ENCODE results near the gene FAM124B. TPM values are rescaled to one million over a fixed set of nuclear protein-coding genes. Genes with fewer than 3 reads are reported as not detected.
A peak's percentile ranks its signal among the peaks of the same experiment; 100 is the strongest.

FAM124B gene, protein sequence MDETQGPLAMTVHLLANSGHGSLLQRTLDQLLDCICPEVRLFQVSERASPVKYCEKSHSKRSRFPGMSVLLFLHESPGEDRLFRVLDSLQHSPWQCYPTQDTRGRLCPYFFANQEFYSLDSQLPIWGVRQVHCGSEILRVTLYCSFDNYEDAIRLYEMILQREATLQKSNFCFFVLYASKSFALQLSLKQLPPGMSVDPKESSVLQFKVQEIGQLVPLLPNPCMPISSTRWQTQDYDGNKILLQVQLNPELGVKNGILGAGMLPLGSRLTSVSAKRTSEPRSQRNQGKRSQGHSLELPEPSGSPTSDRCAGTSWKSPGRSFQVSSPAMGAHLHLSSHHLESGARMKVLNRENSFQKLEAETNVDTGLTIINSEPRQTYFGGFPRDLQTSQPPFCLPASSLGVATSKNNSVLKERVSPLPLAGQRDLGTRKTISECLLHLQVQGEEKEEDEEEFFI
- 1 to 10 TPM; 2.1 to 3.3 TPM for total RNA-seq
- long read RNA-seq, donor 1, partial matches to known transcripts: 2 of 2 reads
- long read RNA-seq, donor 1, other reads (novel, unspliced or antisense): 0 of 2 reads
- long read RNA-seq, donor 2, partial matches to known transcripts: 0 of 5 reads
- long read RNA-seq, donor 2, other reads (novel, unspliced or antisense): 0 of 5 reads

DNA sequence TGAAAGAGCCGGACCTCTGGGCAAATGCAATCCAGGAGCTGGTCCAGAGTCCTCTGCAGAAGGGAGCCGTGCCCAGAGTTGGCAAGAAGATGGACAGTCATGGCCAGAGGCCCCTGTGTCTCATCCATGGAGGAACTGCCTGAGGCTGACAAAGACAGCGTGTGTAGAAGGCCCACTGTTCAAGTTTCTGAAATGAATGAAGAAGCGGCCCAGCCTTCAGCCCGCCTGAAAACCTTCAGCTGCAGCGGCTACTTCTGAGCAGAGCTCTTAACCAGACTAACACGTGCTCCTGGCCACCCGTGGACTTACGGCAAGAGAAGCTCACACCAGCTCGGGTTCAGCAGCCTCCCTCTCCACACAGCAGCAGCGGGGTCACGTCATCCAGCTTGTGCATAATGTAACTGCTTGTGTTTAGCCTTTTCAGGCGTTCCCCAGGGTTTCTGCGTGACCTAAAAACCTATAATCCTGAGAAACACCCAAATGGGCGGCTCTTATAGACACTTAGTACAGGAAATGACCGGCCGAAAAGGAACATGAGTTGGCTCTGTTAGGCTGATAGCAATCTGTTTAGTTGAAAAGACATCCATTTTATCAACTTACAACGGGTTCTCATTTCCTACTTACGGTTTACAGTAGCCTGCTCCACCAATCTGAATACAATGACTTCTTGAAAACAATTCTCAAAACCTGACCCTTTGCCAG is at the start of gene FAM124B:
Gene FAM124B (minus strand): TSS at position 467 of the 702 bp plus-strand sequence. CDS start 339 bp downstream, at position 128.
- peak; percentile 89 for DNase-seq (ENCODE audit: low spot score)
- intact Hi-C loops (cut with DNase I): no loop called here

DNA sequence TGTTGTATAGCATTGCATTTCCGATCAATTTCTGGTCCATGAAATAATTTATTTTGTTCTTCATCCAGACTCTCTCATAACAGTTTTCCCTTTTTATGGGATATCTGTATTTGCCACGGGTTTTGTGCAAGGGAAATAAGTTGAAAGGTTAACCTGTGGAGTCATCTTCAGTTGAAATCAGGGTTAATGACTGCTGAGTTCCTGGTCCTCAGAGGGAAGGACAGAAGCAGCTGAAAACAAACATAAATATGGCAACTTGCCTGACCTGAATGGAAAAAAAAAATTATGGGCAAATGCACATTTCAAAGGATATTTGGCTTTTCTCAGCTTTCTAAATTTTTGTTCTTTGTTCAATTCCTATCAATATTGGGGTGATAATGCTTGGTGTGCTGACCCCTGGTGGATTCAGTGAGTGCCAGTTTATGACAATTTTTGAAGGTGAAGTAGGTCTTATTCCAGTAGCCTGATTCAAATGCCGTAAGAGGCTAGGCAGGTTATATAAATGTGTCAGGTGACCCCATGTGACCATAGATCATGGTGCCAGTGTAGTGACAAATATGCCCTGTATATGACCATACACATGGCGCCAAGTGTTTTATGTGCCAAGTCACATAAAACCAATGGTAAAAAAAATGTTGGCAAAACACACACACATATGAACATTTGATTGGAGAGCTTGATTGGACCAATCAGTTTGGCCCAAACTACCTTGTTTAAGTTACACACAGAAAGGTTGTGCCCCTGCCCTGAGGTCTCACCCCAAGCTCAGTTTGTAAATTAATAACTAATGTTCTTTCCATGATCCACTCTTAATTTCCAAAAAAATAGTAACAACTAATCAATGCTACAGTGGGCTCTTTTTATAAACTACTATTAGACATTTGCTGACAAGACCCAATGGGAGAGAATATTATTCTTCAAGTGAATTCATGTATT is 47.6 kb upstream of the FAM124B start:
- intact Hi-C loops (cut with DNase I): loop anchor here in 1 of 2 donors (10.0 kb wide), 1 partner anchor 65 kb away; no protein-coding TSS in a partner anchor
- DNase-seq (ENCODE audit: low spot score): no peak

DNA sequence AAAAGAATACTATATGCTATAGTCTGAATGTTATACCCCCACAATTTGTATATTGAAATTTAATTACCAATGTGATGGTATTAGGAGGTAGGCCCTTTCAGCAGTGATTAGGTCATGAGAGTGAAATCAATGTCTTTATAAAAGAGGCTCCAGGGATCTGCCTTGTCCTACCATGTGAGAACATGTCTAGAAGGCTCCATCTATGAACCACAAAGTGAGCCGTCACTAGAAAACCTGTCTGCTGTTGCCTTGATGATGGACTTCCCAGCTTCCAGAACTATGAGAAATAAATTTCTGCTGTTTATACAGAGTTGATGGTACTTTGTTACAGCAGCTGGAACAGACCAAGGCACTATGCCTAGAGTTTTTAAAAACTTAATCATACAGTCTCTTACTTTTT is 46.3 kb upstream of the FAM124B start:
- no peak for DNase-seq (ENCODE audit: low spot score)
- intact Hi-C loops (cut with DNase I): loop anchor here in 1 of 2 donors (10.0 kb wide), 1 partner anchor 63 kb away; no protein-coding TSS in a partner anchor

DNA sequence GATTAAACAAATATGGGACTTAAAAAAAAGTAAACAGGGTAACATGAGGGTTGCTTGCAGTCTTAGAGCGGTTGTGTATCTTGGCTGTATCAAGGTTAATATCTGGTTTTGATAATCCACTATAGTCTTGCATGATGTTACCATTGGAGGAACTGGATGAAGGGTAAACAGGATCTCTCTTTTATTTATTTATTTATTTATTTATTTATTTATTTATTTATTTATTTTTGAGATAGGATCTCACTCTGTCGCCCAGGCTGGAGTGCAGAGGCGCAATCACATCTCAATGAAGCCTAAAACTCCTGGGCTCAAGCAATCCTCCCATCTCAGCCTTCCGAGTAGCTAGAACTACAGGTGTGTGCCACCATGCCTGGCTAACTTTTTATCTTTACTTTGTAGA is 42.9 kb upstream of the FAM124B start:
- no peak for DNase-seq (ENCODE audit: low spot score)
- intact Hi-C loops (cut with DNase I): loop anchor here in 1 of 2 donors (10.0 kb wide), 1 partner anchor 60 kb away; no protein-coding TSS in a partner anchor

DNA sequence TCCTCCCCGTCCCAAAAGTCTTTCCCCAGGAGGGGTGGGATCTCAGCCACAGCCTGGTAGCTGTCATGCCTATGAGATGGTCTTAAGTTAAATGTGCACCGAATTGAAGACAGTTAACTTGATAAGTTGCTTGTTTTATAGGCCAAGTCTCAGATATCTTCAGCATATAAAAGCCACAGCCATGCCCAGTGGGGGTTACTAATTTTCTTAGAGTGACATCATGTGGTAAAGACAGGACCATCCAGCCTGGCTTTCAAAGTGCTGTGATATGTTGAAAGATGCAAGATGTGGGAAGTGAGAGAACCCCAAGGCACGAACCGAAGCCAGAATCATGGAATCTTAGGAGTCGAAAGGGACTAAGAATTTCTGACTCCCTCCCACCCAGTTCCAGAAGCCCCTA is 42.1 kb upstream of the FAM124B start:
- DNase-seq (ENCODE audit: low spot score): no peak
- intact Hi-C loops (cut with DNase I): loop anchor here in 1 of 2 donors (10.0 kb wide), 1 partner anchor 59 kb away; no protein-coding TSS in a partner anchor

DNA sequence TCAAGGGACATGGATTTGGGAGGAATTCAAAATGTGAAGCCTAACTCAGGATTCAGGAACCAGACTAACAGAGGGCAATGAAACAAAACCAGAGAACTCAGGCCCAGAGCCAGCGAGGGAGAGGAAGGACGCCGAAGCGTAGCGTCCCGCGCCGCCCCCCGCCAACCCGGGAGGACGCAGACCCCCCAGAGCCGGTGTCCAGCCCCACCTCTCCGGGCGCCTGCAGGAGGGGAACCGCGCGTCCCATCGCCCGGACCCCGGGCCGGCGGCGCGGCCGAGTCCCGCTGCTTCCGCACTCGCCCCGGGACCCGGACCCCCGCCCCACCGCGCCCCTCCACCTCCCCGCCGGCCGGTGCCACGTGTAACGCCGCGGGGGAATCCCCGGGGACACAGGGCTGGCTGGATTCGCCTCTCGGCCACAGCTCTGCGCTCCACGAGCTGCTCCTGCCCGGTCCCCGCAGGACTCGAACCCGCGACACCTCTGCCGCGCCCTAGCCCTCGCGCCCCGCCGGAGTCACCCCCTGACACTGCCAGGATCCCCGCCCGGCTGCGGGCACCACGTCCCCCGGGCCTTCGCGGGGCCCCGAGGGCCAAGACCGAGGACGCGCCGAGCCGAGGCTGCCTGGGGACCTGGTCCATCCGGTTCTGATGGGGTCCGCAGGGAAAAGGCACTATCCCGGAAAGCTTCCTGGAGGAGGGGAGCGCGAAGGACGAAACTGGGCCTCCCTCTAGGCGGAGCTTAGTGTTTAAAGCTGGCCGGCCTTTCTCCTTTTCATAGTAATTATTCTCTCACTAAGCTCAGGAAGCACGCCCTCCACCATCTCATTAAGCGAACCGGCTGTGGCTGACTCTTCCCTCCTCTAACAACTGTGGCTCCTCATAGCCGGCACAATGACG is 40.4 kb upstream of the FAM124B start:
- peak; percentile 84 for DNase-seq (ENCODE audit: low spot score)
- intact Hi-C loops (cut with DNase I): loop anchor here in 1 of 2 donors (10.0 kb wide), 1 partner anchor 58 kb away; no protein-coding TSS in a partner anchor

DNA sequence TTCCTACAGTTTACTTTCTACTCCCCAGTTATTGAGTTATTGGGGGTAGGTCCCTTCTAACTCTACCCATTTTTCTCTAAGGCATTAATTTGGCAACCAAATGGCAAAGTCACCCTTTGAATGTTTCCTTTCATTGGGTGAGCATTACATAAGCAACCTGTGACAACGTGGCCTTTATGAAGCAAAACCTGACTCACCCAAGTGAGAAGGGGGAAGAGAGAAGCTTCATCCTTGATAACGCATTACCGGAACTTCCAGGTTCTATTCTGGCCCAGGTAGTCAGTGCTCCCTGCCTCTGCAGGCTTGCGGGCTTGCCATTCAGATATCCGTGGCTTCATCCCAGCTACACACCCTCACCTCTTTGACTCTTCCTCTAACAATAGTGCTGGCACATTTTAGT is 39.1 kb upstream of the FAM124B start:
- intact Hi-C loops (cut with DNase I): loop anchor here in 1 of 2 donors (10.0 kb wide), 1 partner anchor 56 kb away; no protein-coding TSS in a partner anchor
- no peak for DNase-seq (ENCODE audit: low spot score)

DNA sequence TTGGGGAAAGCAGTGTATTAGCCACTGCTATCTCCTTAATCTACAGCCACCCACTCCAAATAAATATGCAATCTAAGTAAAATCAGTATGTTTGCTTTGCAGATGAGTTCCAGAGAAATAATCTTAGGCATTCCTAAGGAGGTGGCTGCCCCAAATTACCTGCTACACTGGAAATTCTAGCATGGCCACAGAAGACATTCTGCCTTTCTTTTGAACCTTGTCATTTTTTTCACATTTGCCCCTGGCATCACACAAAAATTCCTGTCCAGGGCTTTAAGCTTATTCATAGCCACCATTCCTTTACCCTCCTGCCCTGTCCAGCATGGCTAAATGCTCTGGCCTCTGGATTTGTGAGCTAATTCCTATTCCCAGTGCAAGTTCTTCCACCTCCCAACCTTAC is 36.8 kb upstream of the FAM124B start:
- DNase-seq (ENCODE audit: low spot score): no peak
- intact Hi-C loops (cut with DNase I): no loop called here

DNA sequence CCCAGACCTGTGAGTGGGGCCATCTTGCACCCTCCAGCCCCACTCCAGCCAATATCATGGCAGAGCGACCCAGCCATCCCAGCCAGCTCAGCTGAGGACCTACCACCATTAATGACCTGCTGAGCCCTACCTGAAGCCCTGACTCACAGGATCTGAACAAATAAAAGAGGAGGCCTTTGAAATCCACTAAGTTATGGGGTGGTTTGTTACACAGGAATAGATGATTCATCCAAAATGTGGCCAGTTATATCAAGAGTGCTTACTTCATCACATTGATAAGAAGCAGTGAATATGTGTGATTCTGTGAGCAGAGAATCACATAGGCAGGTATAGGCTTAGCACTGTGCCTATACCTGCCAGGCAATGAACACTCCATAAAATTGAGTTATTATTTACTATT is 34.7 kb upstream of the FAM124B start:
- no peak for DNase-seq (ENCODE audit: low spot score)
- intact Hi-C loops (cut with DNase I): no loop called here

DNA sequence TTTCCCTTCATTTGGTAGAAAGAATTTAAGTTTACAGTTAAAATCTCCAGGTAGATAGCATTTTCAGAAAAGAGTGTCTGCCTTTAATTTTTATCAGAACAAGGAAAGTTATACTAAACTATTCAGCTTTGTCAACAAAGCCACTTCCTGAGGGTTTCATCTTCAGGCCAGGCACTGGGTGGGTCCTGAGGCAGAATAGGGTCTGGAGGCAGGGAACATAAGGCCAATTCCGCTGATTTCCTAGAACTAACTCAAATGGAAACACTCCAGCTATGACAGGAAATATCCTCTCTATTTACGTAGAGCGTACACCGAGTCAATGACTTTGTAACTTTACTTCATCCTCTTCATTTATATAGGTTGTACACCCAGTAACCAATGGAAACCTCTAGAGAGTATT is 32.7 kb upstream of the FAM124B start:
- intact Hi-C loops (cut with DNase I): no loop called here
- DNase-seq (ENCODE audit: low spot score): no peak

DNA sequence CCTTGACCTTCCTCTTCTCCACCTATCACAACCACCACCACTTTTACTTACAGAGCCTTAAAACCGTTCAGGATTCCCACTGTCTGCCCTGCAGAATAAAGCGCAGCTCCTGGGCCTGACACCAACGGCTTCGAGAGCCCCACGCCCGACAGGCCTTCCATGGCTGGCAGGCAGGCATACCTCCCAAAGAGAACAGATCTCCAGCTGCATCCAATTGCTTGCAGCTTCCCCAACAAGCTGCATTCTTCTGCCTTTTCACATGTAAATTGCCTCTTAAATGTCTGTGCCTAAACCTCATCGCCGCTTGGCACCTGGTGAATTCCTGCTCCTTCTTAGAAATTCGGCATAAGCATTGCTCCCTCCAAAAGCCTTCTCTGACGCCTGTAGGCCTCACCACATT is 31.5 kb upstream of the FAM124B start:
- DNase-seq (ENCODE audit: low spot score): no peak
- intact Hi-C loops (cut with DNase I): no loop called here

DNA sequence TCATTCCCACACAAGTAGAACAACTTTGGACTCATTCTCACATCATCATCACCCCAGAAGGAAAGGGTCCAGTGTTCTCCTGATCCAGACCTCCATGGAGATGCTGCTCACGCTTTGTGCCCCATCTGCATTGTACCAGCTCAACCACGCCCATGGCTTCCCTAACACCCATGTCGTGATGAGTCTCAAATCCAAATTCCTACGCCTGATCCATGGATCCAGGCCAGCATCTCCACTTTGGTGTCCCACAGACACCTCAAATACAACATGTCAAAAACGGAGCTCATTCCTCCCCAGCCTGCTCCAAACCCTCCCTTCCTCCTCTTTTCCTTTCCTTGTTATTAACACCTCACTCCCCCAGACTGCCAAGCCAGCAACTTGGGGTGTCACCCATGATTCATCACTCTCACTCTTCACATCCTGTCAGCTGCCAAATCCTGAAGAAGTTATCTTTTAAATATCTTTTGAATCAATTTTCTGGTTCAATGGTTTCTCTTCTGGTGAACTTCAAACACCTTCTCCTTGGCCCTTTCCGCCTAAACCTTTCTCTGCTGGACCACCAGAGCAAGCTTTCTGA is 30.2 kb upstream of the FAM124B start:
- intact Hi-C loops (cut with DNase I): no loop called here
- DNase-seq (ENCODE audit: low spot score): no peak

DNA sequence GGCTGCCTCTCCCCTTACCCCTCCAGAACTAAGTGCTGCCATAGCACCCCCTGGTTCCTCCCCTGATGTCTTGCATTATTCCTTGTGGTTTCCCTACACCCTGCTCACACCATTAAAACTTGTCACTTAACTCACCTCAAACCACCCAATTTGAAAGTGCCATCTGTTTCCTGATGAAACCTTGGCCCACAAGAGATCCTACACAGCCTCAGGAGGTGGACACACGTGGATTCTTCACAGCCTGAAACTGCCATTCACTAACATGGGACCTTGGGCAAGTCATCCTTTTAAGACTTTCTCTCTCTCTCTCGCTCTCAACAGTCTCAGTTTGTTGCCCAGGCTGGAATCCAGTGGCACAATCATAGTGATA is 27.5 kb upstream of the FAM124B start:
- no peak for DNase-seq (ENCODE audit: low spot score)
- intact Hi-C loops (cut with DNase I): no loop called here

DNA sequence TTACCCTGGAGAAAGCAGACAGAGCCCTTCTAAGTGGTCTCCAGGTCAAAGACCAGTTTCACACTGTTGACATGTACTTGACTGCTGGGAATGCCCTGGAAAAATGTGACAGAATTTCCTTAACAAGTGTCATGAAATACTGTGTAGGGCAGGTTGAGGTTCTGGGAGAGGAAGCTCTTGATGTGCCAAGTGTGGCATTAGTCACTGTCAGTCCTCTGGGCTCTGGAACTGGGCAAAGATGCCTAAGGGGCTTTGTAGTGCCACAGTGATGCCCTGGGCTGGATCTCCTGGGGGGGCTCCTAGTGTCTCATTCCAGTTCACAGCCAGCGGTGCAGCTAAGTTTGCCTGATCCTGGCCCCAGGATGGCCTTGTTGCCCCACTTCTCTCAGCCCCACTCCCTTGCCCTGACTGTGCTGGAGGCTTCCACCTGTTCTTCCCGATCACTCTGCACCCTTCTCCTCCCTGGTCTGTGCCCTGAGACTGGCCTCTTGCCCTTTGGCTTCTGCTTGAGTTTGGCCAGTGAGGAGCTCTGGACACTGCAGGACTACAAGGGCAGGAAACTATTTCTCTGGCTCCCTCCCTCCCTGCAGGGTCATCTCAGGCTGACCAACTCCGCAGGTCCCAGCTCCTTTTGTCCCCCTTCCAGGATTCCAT is 27.0 kb upstream of the FAM124B start:
- no peak for DNase-seq (ENCODE audit: low spot score)
- intact Hi-C loops (cut with DNase I): no loop called here

DNA sequence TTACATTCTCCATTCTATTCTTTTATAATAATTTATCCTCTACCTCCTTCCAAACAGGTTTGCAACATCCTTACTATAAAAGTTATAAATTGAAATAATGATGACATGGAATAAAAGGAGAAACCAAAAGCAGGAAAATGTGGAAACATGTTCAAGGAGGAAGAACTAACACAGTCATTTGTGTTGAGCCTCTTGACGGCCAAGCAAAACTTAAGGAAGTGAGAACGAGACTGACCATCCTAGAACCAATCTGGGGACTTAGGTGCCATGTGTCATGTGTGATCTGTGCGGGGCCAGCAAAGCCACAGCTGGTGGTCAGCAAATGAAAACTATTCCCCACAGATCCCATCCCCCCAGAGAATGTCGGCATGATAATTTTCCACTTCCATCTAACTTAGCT is 25.6 kb upstream of the FAM124B start:
- DNase-seq (ENCODE audit: low spot score): no peak
- intact Hi-C loops (cut with DNase I): loop anchor here in 1 of 2 donors (1.0 kb wide), 1 partner anchor 22 kb away; no protein-coding TSS in a partner anchor

DNA sequence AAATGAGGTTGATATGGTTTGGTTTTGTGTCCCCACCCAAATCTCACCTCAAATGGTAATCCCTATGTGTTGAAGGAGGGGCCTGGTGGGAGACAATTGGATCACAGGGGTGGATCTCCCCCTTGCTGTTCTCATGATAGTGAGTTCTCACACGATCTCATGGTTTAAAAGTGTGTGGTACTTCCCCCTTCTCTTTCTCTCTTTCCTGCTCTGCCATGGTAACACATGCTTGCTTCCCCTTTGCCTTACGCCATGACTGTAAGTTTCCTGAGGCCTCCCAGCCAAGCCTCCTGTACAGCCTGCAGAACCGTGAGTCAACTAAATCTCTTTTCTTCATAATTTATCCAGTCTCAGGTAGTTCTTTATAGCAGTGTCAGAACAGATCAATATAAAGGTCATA is 24.7 kb upstream of the FAM124B start:
- intact Hi-C loops (cut with DNase I): loop anchor here in 1 of 2 donors (1.0 kb wide), 1 partner anchor 21 kb away; no protein-coding TSS in a partner anchor
- no peak for DNase-seq (ENCODE audit: low spot score)

DNA sequence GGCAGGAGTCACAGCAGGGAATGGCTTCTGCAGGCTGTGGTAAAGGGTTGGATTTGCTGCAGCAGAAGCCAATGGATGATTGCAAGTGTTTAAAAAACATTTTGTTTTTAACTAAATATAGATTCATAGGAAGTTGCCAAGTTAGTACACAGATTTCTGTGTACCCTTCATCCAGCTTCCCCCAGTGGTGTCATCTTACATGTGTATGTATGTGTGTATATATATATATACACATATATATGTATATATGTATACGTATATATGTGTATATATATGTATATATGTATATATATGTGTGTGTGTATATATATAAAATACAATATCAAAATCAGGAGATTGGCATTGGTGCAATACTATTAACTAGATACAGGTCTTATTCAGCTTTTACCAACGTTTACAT is 19.2 kb upstream of the FAM124B start:
- no peak for DNase-seq (ENCODE audit: low spot score)
- intact Hi-C loops (cut with DNase I): no loop called here
